Neural progenitor cell (in vitro differentiated cells): Measurements from ENCODE around the gene GPR156. TPM values are rescaled to one million over a fixed set of nuclear protein-coding genes. Genes with fewer than 3 reads are reported as not detected.
A peak's percentile ranks its signal among the peaks of the same experiment; 100 is the strongest.

Experiments used
- DNase-seq: peaks from one replicate; pipeline ENCODE4 v3.0.0-alpha.2; 2016; ENCODE audit warnings: low spot score
- H2AFZ ChIP-seq: fragments of 200-600 bp; sonication (generic); replicated peaks from 2 replicates; pipeline ENCODE4 v1.6.1; 2016; ENCODE audit warnings: antibody characterized with exemption
- H3F3A ChIP-seq: fragments of 200-600 bp; sonication (generic); 2 replicates; pipeline ENCODE4 v1.6.1; 2016; ENCODE audit warnings: antibody characterized with exemption, low read depth
- H3K27ac ChIP-seq: fragments of 200-600 bp; sonication (generic); 2 replicates; pipeline ENCODE4 v1.5.1; 2016; ENCODE audit warnings: mild to moderate bottlenecking
- H3K27me3 ChIP-seq: fragments of 200-600 bp; sonication (generic); 2 replicates; pipeline ENCODE4 v1.6.1; 2016; ENCODE audit warnings: mild to moderate bottlenecking, moderate library complexity
- H3K36me3 ChIP-seq: fragments of 200-600 bp; sonication (generic); 2 replicates; pipeline ENCODE4 v1.5.1; 2016
- H3K4me1 ChIP-seq: fragments of 200-600 bp; sonication (generic); 2 replicates; pipeline ENCODE4 v1.6.1; 2016; ENCODE audit warnings: mixed run types
- H3K4me2 ChIP-seq: fragments of 200-600 bp; sonication (generic); 2 replicates; pipeline ENCODE4 v1.6.1; 2016
- H3K4me3 ChIP-seq: fragments of 200-600 bp; sonication (generic); 2 replicates; pipeline ENCODE4 v1.5.1; 2016
- H3K79me2 ChIP-seq: fragments of 200-600 bp; sonication (generic); 2 replicates; pipeline ENCODE4 v1.6.1; 2016; ENCODE audit warnings: low read depth
- H3K9ac ChIP-seq: fragments of 200-600 bp; sonication (generic); 2 replicates; pipeline ENCODE4 v1.6.1; 2016
- H3K9me3 ChIP-seq: fragments of 200-600 bp; sonication (generic); 2 replicates; pipeline ENCODE4 v1.5.1; 2016; ENCODE audit warnings: low read depth
- H4K20me1 ChIP-seq: fragments of 200-600 bp; sonication (generic); 2 replicates; pipeline ENCODE4 v1.6.1; 2016; ENCODE audit warnings: low read depth
- H3K27ac Mint-ChIP-seq: 3 replicates; pipeline ENCODE4 v1.8.0; 2021; ENCODE audit warnings: mixed read lengths
- H3K27me3 Mint-ChIP-seq: 2 replicates; pipeline ENCODE4 v1.8.0; 2022; ENCODE audit warnings: low read depth, mild to moderate bottlenecking, inconsistent platforms, moderate library complexity, mixed read lengths; ENCODE audit not compliant: insufficient read depth
- H3K36me3 Mint-ChIP-seq: 3 replicates; pipeline ENCODE4 v1.8.0; 2021; ENCODE audit warnings: mixed read lengths
- H3K4me1 Mint-ChIP-seq: 3 replicates; pipeline ENCODE4 v1.8.0; 2021; ENCODE audit warnings: mixed read lengths
- H3K4me3 Mint-ChIP-seq: 3 replicates; pipeline ENCODE4 v1.8.0; 2021; ENCODE audit warnings: mild to moderate bottlenecking, moderate library complexity, mixed read lengths
- H3K9me3 Mint-ChIP-seq: 3 replicates; pipeline ENCODE4 v1.8.0; 2020; ENCODE audit warnings: mixed read lengths
- EZH2 ChIP-seq: fragments of 200-600 bp; sonication (generic); IDR thresholded peaks from 2 replicates; pipeline ENCODE4 v1.6.1; 2017; ENCODE audit warnings: antibody characterized with exemption, mild to moderate bottlenecking, moderate library complexity
- EZH2phosphoT487 ChIP-seq: fragments of 200-600 bp; sonication (generic); IDR thresholded peaks from 2 replicates; pipeline ENCODE4 v1.6.1; 2017; ENCODE audit warnings: antibody characterized with exemption
- total RNA-seq: library from RNA; depleted of rRNA; stranded (reverse); fragments of >200 nt; gene quantifications from 2 replicates; pipeline ENCODE4 v1.2.3, GENCODE V29; 2015; ENCODE audit warnings: low replicate concordance
- TF ChIP-seq, protein P1 (sequence below): fragments of 200-600 bp; sonication (generic); IDR thresholded peaks from 2 replicates; pipeline ENCODE4 v1.5.1; 2017; ENCODE audit warnings: antibody characterized with exemption, mild to moderate bottlenecking

Gene GPR156
- total RNA-seq, 1 donor from 2014 or later: 2.2 TPM

DNA sequence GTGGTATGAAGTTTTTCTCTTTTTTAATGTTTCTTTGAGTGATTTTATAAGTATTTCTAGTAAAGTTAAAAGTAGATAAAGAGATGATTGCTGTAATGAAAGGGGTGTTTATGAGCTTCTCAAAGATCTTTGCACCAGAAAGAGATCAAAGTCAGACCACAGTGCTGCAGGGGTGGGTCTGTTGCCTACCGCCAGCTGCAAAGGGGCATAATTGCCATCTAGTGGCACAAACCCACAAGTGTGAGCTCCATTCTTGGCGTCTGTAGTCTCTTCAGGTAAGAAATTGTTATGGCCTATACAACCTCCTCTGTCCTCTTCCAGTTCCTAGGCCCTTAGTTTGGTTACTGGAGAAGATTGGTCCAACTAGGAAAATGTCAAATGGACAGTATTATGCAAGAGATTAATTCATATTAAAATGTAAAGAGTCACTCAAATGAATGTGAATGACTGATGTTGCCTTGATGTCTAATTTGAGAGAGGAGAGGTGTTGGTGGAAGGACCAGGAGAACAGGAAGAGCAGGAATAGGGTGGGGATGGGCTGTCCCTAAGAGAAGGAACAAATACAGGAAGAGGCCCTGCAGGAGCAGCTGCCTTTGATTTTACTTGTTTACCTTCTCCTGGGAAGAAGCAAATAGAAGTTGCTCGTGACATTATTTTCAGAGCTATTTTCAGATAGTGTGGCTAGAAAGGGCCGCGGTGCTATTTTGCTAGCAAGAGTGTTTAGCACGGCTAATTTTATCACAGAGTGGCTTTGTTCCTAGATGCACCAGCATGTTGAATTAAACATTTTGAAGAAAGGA, 137.8 kb downstream of the GPR156 start:
- Mint-ChIP-seq H3K4me3 (no peak overlapping the region), H3K27ac (no peak overlapping the region), H3K9me3 (peaks cover 2% of the 10 kb centered on the region), H3K36me3 (no peaks in the 10 kb centered on the region), H3K27me3 (no peaks in the 10 kb centered on the region), H3K4me1 (peaks cover 2% of the 10 kb centered on the region)
- H3K36me3 ChIP-seq: no peaks in the 10 kb centered on the region
- no peaks in the 10 kb centered on the region for H3K27me3 ChIP-seq
- H2AFZ ChIP-seq: peak overlapping the region; percentile 12
- H4K20me1 ChIP-seq: no peaks in the 10 kb centered on the region
- H3K9me3 ChIP-seq: no peaks in the 10 kb centered on the region
- H3F3A ChIP-seq: no peaks in the 10 kb centered on the region
- DNase-seq: peak; percentile 19
- H3K27ac ChIP-seq: no peak overlapping the region
- H3K9ac ChIP-seq: no peak overlapping the region
- no peak overlapping the region for H3K4me2 ChIP-seq
- no peak overlapping the region for H3K4me3 ChIP-seq
- TF ChIP-seq EZH2phosphoT487: no peak
- no peak for TF ChIP-seq EZH2
- TF ChIP-seq, protein P1, sequence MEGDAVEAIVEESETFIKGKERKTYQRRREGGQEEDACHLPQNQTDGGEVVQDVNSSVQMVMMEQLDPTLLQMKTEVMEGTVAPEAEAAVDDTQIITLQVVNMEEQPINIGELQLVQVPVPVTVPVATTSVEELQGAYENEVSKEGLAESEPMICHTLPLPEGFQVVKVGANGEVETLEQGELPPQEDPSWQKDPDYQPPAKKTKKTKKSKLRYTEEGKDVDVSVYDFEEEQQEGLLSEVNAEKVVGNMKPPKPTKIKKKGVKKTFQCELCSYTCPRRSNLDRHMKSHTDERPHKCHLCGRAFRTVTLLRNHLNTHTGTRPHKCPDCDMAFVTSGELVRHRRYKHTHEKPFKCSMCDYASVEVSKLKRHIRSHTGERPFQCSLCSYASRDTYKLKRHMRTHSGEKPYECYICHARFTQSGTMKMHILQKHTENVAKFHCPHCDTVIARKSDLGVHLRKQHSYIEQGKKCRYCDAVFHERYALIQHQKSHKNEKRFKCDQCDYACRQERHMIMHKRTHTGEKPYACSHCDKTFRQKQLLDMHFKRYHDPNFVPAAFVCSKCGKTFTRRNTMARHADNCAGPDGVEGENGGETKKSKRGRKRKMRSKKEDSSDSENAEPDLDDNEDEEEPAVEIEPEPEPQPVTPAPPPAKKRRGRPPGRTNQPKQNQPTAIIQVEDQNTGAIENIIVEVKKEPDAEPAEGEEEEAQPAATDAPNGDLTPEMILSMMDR: peak; percentile 28
- no peaks in the 10 kb centered on the region for H3K4me1 ChIP-seq
- H3K79me2 ChIP-seq: no peaks in the 10 kb centered on the region

- Histone ChIP-seq H3K27ac (no peak overlapping the region), H3K79me2 (no peaks in the 10 kb centered on the region), H3K4me1 (no peaks in the 10 kb centered on the region), H3K4me2 (no peak overlapping the region), H3K36me3 (no peaks in the 10 kb centered on the region), H3K9ac (no peak overlapping the region), H3K4me3 (no peak overlapping the region), H2AFZ (no peak overlapping the region), H3F3A (no peaks in the 10 kb centered on the region), H3K9me3 (no peaks in the 10 kb centered on the region), H4K20me1 (no peaks in the 10 kb centered on the region), H3K27me3 (no peaks in the 10 kb centered on the region)
- Mint-ChIP-seq H3K9me3 (peaks cover 2% of the 10 kb centered on the region), H3K27me3 (no peaks in the 10 kb centered on the region), H3K27ac (no peak overlapping the region), H3K36me3 (no peaks in the 10 kb centered on the region), H3K4me3 (no peak overlapping the region), H3K4me1 (peaks cover 2% of the 10 kb centered on the region)
- DNase-seq: no peak
- TF ChIP-seq, protein P1: no peak
- TF ChIP-seq EZH2: no peak
- no peak for TF ChIP-seq EZH2phosphoT487
Measured at GRCh38 chr3:120145542-120146285, 139.3 kb downstream of the GPR156 start.

DNA sequence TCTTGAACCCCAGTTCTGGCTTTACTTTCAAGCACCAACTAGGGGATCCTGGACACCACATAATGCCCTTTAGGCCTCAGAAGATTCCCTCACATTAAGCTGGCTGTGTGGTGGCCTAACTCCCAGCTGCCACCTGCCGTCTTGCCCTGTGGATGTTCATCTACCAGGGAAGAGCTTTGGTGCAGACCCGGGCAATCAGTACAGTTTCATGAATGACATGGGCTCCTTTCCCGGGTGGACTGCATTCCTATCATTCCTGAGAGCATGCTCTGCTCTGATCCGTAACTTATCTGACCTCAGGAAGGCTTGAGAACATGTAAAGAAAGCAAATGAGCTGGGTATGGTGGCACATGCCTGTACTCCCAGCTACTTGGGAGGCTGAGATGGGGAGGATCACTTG, 140.8 kb downstream of the GPR156 start:
- Mint-ChIP-seq H3K9me3 (peaks cover 2% of the 10 kb centered on the region), H3K27me3 (no peaks in the 10 kb centered on the region), H3K4me1 (peaks cover 2% of the 10 kb centered on the region), H3K27ac (peak overlapping the region; percentile 68), H3K4me3 (no peak overlapping the region), H3K36me3 (no peaks in the 10 kb centered on the region)
- Histone ChIP-seq H3K4me1 (no peaks in the 10 kb centered on the region), H4K20me1 (no peaks in the 10 kb centered on the region), H3K4me3 (no peak overlapping the region), H3F3A (no peaks in the 10 kb centered on the region), H3K9ac (no peak overlapping the region), H3K27me3 (no peaks in the 10 kb centered on the region), H3K36me3 (no peaks in the 10 kb centered on the region), H3K27ac (no peak overlapping the region), H3K9me3 (no peaks in the 10 kb centered on the region), H3K4me2 (no peak overlapping the region), H3K79me2 (no peaks in the 10 kb centered on the region), H2AFZ (no peak overlapping the region)
- DNase-seq: peak; percentile 19
- TF ChIP-seq EZH2phosphoT487 (no peak), EZH2 (no peak)
- TF ChIP-seq, protein P1: no peak
